RWPE2 (cell line): ENCODE results near the gene PDAP1.
"Not testable (repeated sequence)": the region's sequence is repeated elsewhere in the genome, so short reads cannot be mapped to it uniquely, and the experiment has no call there.

ENCODE experiments used
- ATAC-seq: fragments of 200-7000 bp; cut with Tn5 transposase; 3 replicates; pipeline ENCODE4 v1.9.1; 2021; ENCODE audit warnings: low read depth
- DNase-seq: peaks from one replicate; pipeline ENCODE4 v3.0.0-alpha.2; 2020; ENCODE audit warnings: low spot score
- H3K27ac ChIP-seq: fragments of 450-650 bp; 2 replicates; pipeline ENCODE4 v1.5.1; 2017; ENCODE audit warnings: mild to moderate bottlenecking; ENCODE audit not compliant: poor library complexity, severe bottlenecking
- H3K27me3 ChIP-seq: fragments of 250-450 bp; sonication (Bioruptor Pico); 2 replicates; pipeline ENCODE4 v1.5.1; 2021; ENCODE audit warnings: mild to moderate bottlenecking, moderate library complexity; ENCODE audit not compliant: insufficient read depth, poor library complexity, severe bottlenecking
- H3K36me3 ChIP-seq: fragments of 250-450 bp; sonication (Bioruptor Pico); 2 replicates; pipeline ENCODE4 v1.5.1; 2020; ENCODE audit warnings: low read depth, mild to moderate bottlenecking, moderate library complexity
- H3K4me1 ChIP-seq: fragments of 250-450 bp; sonication (Bioruptor Pico); 2 replicates; pipeline ENCODE4 v1.5.1; 2021; ENCODE audit warnings: mild to moderate bottlenecking, moderate library complexity; ENCODE audit not compliant: insufficient read depth, poor library complexity, severe bottlenecking
- H3K4me3 ChIP-seq: fragments of 250-450 bp; sonication (Bioruptor Pico); 2 replicates; pipeline ENCODE4 v1.5.1; 2021; ENCODE audit warnings: mild to moderate bottlenecking, moderate library complexity; ENCODE audit not compliant: severe bottlenecking
- H3K9me3 ChIP-seq: fragments of 250-450 bp; sonication (Bioruptor Pico); 2 replicates; pipeline ENCODE4 v1.5.1; 2021; ENCODE audit warnings: mild to moderate bottlenecking, moderate library complexity; ENCODE audit not compliant: severe bottlenecking
- TF ChIP-seq, protein P1 (sequence below): fragments of 450-650 bp; IDR thresholded peaks from one replicate; pipeline ENCODE4 v1.5.1; 2017; ENCODE audit warnings: mild to moderate bottlenecking, moderate library complexity; ENCODE audit not compliant: poor library complexity, severe bottlenecking

The PDAP1 gene

DNA sequence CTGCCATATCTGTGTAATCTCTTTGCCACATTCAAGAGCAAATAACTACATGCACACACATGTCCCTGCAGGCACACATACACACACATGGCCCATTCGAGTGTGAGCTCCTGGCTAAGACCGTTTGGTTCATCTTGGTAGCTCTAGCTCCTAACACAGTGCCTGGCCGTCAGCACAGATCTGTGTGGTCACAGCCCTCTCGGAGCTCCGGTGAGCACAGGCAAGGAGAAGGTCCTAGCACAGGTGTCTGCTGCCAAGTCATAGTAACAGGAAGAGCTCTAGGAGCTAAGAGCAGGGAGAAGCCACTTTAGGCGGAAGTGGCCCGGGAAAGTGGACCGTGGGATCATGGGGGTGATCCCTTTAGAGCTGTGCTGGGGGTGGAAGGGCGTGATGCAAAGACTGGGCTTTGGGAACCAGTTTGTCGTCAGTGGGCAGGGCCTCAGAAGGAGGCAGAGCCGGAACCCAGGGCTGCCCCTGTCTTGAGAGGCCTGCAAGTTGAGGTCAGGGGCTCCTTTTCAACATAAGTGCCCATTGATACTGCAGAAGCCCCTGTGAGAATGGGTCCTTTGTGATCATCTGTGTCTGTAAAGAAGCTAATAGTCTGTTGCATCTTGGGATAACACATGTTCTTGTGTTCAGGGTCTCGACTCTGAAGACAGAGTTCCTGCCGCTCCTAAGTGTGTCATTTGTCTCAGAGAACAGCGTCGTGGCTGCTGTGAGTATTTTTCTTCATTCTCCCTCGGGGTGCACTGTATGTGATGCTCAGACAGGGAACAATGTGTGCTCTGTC lies 50.5 kb downstream of the PDAP1 start:
- H3K36me3 ChIP-seq = peaks cover 93% of the 10 kb centered on the region
- no peaks in the 10 kb centered on the region for H3K9me3 ChIP-seq
- no peak overlapping the region for H3K4me3 ChIP-seq
- H3K27me3 ChIP-seq = no peaks in the 10 kb centered on the region
- no peaks in the 10 kb centered on the region for H3K4me1 ChIP-seq
- H3K27ac ChIP-seq = no peak overlapping the region
- TF ChIP-seq, protein P1, sequence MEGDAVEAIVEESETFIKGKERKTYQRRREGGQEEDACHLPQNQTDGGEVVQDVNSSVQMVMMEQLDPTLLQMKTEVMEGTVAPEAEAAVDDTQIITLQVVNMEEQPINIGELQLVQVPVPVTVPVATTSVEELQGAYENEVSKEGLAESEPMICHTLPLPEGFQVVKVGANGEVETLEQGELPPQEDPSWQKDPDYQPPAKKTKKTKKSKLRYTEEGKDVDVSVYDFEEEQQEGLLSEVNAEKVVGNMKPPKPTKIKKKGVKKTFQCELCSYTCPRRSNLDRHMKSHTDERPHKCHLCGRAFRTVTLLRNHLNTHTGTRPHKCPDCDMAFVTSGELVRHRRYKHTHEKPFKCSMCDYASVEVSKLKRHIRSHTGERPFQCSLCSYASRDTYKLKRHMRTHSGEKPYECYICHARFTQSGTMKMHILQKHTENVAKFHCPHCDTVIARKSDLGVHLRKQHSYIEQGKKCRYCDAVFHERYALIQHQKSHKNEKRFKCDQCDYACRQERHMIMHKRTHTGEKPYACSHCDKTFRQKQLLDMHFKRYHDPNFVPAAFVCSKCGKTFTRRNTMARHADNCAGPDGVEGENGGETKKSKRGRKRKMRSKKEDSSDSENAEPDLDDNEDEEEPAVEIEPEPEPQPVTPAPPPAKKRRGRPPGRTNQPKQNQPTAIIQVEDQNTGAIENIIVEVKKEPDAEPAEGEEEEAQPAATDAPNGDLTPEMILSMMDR = no peak
- no peak for ATAC-seq
- DNase-seq = no peak

DNA sequence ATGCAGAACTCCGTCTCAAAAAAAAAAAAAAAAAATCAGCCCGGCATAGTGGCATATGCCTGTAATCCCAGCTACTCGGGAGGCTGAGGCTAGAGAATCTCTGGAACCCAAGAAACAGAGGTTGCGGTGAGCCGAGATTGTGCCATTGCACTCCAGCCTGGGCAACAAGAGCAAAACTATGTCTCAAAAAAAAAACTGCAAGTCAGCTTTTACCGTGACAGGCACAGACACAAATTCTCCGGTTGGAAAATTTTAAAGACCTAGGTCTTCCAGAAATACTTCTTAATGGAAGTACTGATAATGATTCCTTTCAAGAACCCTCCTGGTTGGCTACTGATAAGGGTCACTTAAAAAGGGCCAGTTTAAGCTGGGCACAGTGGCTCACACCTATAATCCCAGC lies 53.3 kb downstream of the PDAP1 start:
- Histone ChIP-seq H3K4me1 (no peaks in the 10 kb centered on the region), H3K9me3 (no peaks in the 10 kb centered on the region), H3K36me3 (peaks cover 96% of the 10 kb centered on the region), H3K27me3 (no peaks in the 10 kb centered on the region), H3K27ac (no peak overlapping the region), H3K4me3 (no peak overlapping the region)
- ATAC-seq (no peak), DNase-seq (no peak)
- TF ChIP-seq, protein P1 = no peak

DNA sequence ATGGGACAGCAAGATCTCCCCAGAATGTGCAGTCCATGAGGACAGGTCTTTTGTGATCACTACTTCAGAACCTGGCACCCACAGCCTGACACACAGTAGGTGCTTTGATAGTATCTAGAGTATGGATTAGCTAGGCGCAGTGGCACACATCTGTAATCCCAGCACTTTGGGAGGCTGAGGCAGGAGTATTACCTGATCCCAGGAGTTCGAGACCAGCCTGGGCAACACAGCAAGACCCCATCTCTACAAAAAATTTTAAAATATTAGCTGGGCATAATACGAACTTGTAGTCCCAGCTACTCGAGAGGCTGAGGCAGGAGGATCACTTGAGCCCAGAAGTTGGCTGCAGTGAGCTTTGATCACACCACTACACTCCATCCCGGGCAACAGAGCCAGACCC lies 56.1 kb downstream of the PDAP1 start:
- Histone ChIP-seq H3K9me3 (no peaks in the 10 kb centered on the region), H3K4me3 (no peak overlapping the region), H3K27ac (no peak overlapping the region), H3K4me1 (no peaks in the 10 kb centered on the region), H3K27me3 (no peaks in the 10 kb centered on the region), H3K36me3 (peaks cover 96% of the 10 kb centered on the region)
- no peak for DNase-seq
- ATAC-seq = no peak
- TF ChIP-seq, protein P1 = no peak

DNA sequence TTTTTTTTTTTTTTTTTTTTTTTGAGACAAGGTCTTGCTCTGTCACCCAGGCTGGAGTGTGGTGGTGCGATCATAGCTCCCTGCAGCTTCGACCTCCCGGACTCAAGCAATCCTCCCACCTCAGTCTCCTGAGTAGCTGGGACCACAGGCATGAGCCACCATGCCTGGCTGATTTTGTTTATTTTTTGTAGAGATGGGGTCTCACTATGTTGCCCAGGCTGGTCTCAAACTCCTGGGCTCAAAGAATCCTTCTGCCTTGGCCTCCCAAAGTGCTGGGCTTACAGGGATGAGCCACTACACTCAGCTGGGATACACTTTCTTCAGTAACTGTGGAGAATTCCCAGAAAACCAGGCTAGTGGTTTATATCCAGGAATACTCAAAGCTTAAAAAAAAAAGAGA lies 57.8 kb downstream of the PDAP1 start:
- H3K9me3 ChIP-seq, H3K27ac ChIP-seq, DNase-seq, H3K4me1 ChIP-seq, H3K4me3 ChIP-seq, H3K27me3 ChIP-seq, ATAC-seq: not testable (repeated sequence)
- peaks cover 99% of the 10 kb centered on the region for H3K36me3 ChIP-seq
